Measurements from ENCODE around the gene TRIM46.

DNA sequence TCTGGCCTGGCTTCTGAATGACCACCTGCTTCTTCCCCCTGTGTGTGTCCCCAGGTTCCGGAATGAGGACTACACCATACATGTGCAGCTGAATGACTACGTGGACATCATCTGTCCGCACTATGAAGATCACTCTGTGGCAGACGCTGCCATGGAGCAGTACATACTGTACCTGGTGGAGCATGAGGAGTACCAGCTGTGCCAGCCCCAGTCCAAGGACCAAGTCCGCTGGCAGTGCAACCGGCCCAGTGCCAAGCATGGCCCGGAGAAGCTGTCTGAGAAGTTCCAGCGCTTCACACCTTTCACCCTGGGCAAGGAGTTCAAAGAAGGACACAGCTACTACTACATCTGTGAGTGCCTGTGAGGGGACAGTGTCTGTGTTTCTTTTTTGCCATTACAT, 42.4 kb upstream of the TRIM46 start:
- TF ChIP-seq CTCF (IDR thresholded peaks at IDR 0.05; ENCODE audit: insufficient read depth, low read length) (no peak), POLR2AphosphoS5 (IDR thresholded peaks at IDR 0.05; ENCODE audit: low read depth) (no peak), SPI1 (IDR thresholded peaks at IDR 0.05; ENCODE audit: borderline replicate concordance, low read depth) (no peak), GABPA (IDR thresholded peaks at IDR 0.05; ENCODE audit: low read depth) (no peak)
- TF ChIP-seq, protein P1, sequence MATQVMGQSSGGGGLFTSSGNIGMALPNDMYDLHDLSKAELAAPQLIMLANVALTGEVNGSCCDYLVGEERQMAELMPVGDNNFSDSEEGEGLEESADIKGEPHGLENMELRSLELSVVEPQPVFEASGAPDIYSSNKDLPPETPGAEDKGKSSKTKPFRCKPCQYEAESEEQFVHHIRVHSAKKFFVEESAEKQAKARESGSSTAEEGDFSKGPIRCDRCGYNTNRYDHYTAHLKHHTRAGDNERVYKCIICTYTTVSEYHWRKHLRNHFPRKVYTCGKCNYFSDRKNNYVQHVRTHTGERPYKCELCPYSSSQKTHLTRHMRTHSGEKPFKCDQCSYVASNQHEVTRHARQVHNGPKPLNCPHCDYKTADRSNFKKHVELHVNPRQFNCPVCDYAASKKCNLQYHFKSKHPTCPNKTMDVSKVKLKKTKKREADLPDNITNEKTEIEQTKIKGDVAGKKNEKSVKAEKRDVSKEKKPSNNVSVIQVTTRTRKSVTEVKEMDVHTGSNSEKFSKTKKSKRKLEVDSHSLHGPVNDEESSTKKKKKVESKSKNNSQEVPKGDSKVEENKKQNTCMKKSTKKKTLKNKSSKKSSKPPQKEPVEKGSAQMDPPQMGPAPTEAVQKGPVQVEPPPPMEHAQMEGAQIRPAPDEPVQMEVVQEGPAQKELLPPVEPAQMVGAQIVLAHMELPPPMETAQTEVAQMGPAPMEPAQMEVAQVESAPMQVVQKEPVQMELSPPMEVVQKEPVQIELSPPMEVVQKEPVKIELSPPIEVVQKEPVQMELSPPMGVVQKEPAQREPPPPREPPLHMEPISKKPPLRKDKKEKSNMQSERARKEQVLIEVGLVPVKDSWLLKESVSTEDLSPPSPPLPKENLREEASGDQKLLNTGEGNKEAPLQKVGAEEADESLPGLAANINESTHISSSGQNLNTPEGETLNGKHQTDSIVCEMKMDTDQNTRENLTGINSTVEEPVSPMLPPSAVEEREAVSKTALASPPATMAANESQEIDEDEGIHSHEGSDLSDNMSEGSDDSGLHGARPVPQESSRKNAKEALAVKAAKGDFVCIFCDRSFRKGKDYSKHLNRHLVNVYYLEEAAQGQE (IDR thresholded peaks at IDR 0.05; ENCODE audit: insufficient replicate concordance, low read depth), result no peak
